ENCODE measurements around the gene EXOSC2. TPM values are rescaled to one million over a fixed set of nuclear protein-coding genes. Genes with fewer than 3 reads are reported as not detected.

Gene EXOSC2, protein sequence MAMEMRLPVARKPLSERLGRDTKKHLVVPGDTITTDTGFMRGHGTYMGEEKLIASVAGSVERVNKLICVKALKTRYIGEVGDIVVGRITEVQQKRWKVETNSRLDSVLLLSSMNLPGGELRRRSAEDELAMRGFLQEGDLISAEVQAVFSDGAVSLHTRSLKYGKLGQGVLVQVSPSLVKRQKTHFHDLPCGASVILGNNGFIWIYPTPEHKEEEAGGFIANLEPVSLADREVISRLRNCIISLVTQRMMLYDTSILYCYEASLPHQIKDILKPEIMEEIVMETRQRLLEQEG
- 56.8 to 92.6 TPM (median 57.1 TPM) in 5 replicates for total RNA-seq (2022; extraction: Qiagen RNA extraction; ENCODE audit: low read depth)

DNA sequence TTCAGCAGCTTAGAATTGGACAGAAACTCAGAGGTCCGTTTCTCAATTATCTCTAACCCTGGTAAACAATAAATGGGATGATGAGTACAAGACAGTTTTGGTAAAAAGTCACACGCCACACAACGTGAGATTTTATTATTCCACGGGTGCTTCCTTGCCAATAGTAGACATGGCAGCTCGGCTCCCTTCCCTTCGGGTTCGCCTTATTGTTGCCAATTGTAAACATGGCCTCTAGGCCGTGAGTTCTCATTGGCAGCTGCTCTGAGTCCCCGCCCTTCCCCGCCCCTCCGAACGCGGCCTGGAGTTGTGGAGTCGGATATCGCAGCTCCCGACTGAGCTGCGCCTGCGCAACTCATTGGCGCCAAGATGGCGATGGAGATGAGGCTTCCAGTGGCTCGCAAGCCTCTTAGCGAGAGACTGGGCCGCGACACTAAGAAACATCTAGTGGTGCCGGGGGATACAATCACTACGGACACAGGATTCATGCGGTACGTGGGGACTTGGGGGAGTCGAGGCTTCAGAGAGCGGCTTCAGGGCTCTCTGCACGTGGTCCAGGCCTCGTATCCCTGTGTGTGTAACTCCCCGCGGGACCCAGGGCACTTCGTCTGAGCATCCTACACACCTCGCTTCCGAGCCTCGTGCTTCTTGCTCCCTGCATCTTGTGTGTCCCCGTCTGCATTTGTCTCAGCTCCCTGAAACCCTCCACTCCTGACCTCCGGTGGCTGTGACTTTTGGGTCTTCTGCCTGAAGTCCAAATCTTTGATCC lies at the start of gene EXOSC2:
TSS of gene EXOSC2 (plus strand) at position 355 of the 766 bp plus-strand sequence. CDS start at position 367, 12 bp downstream.

DNA sequence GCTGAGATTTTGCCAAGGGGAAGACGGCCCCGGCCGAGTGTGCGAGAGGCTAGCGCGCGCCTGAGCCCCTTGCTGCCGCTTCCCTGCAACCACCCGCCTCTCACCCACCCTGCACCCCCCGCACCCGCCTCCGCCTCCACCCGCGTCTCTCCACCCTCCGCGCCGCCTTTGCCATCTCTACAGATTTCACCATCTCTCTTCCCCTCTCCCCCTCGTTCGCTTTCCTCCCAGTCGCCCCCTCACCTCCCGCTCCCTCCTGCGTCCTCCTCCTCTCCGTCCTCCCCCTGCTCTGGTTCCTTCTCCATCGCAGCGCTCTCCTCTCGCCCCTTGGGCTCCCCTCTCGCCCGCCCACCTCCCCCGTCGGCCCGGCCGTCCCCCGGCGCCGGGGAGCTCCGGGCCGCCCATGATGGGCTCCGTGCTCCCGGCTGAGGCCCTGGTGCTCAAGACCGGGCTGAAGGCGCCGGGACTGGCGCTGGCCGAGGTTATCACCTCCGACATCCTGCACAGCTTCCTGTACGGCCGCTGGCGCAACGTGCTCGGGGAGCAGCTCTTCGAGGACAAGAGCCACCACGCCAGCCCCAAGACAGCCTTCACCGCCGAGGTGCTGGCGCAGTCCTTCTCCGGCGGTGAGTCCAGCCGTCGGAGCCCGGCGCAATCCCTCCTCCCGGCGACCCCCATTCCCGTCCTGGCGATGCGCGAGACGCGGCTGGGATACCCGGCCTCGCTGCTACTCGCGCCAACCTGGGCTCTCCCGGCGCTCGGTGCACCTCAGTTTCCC lies 29.1 kb upstream of the EXOSC2 start, which contains the start of gene PRDM12:
TSS of gene PRDM12 (plus strand) at position 344 of the 778 bp plus-strand sequence. CDS start at position 404, 60 bp downstream.

Other genes with a start within 250 kb of the EXOSC2 start
- gene ASS1, start 248.8 kb upstream of the EXOSC2 start, total RNA-seq (2022; extraction: Qiagen RNA extraction; ENCODE audit: low read depth), result 15.9 to 17.6 TPM (median 16.7 TPM) in 5 replicates
- gene FUBP3, start 114.2 kb upstream of the EXOSC2 start, total RNA-seq (2022; extraction: Qiagen RNA extraction; ENCODE audit: low read depth), result 50.2 to 57.2 TPM (median 50.7 TPM) in 5 replicates
- gene PRDM12, start 29.2 kb upstream of the EXOSC2 start, total RNA-seq (2022; extraction: Qiagen RNA extraction; ENCODE audit: low read depth), result 0.27 to 0.36 TPM (median 0.29 TPM) in 5 replicates
- gene ABL1, start 141.5 kb downstream of the EXOSC2 start, total RNA-seq (2022; extraction: Qiagen RNA extraction; ENCODE audit: low read depth), result 40.4 to 54.3 TPM (median 49.3 TPM) in 5 replicates
- gene QRFP, start 203.0 kb downstream of the EXOSC2 start, total RNA-seq (2022; extraction: Qiagen RNA extraction; ENCODE audit: low read depth), result not detected in 5 replicates
- 9.2 to 14.4 TPM (median 12.4 TPM) in 5 replicates for gene FIBCD1, start 245.5 kb downstream of the EXOSC2 start, total RNA-seq (2022; extraction: Qiagen RNA extraction; ENCODE audit: low read depth)